ENCODE results near the gene PROB1. TPM values are rescaled to one million over a fixed set of nuclear protein-coding genes. Genes with fewer than 3 reads are reported as not detected.

Gene PROB1
- total and polyA plus RNA-seq, 2 of the 13 experiments (the other 11 are each of a cell fraction or from before 2014, with no cell fraction given), result 0.69 to 1.1 TPM

DNA sequence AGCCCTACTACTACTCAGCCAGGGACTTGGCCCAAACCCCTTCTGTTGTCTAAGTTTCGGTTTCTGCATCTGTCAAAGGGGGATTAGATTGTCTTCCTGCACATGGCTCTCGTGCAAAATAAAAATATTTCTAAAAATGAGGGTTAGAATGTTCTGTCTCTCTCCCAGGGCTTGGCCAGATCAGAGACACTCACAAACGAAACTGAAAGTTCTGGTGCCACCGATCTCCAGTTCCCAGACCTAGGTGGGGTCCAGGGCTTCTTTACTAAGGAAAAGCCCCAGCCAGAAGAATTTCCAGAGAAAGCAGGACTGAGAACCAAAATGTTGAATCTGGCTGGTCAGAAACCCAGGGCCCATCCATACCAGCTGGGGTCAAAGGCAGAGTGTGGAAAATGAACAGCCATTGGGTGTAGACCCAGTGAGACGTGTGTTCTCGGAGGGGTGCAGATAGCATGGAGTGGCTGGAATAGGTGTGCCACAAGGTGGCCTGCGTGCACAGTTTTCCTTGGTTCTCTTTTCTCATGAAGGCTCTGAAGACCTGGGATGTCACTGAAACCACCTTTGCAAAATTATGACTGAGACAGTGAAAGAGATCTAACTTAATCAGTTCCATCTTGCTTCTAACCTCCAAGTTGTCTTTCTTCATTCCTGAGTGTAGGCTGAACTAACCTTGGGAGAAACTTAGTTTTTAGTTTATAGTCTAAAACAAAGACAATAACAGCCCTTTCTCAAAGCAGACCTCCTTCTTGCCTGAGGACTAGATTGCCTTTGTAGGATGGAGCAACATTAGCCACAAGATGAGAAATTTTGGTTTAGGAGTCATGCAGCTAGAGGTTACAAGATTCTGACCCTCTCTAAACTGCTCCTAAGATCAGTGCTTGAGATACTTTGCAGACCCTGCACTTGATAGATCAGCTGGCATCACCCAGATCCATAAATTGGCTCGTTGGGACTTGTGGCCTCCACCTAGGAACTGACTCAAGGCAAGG is 9.5 kb downstream of the PROB1 start (continued):
- TF ChIP-seq, protein P1, sequence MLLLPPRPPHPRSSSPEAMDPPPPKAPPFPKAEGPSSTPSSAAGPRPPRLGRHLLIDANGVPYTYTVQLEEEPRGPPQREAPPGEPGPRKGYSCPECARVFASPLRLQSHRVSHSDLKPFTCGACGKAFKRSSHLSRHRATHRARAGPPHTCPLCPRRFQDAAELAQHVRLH (CRISPR knock-in tag; IDR thresholded peaks at IDR 0.05; ENCODE audit: borderline replicate concordance, low read depth), result peak; percentile 74; the same call in 1 of the 2 replicates
- no peak for TF ChIP-seq CENPBD1 (CRISPR knock-in tag; IDR thresholded peaks at IDR 0.05; ENCODE audit: borderline replicate concordance, low read depth)
- no peak for TF ChIP-seq POLR2AphosphoS2 (IDR thresholded peaks at IDR 0.05; ENCODE audit: low read depth, low read length)
- no peak for TF ChIP-seq HMG20B (CRISPR knock-in tag; conservative IDR thresholded peaks at IDR 0.05)
- 0 out of 2 replicates have a peak, but pooled peaks have one; percentile 9 for TF ChIP-seq CSRNP1 (CRISPR knock-in tag; IDR thresholded peaks at IDR 0.05)
- no peak for TF ChIP-seq SMARCE1 (IDR thresholded peaks at IDR 0.05; ENCODE audit: borderline replicate concordance)
- TF ChIP-seq ZBTB34 (CRISPR knock-in tag; IDR thresholded peaks at IDR 0.05), result no peak
- TF ChIP-seq ZNF792 (CRISPR knock-in tag; IDR thresholded peaks at IDR 0.05), result peak; percentile 71; the same call in 1 of the 2 replicates
- TF ChIP-seq ZNF17 (CRISPR knock-in tag; IDR thresholded peaks at IDR 0.05), result no peak
- TF ChIP-seq ZNF709 (CRISPR knock-in tag; IDR thresholded peaks at IDR 0.05), result no peak
